Kidney (tissue), 14 donors: ENCODE data around the gene CASKIN2. TPM values are rescaled to one million over a fixed set of nuclear protein-coding genes. Genes with fewer than 3 reads are reported as not detected.

Experiments used
- DNase-seq, 5 donors: peaks; one replicate each; pipeline ENCODE4 v3.0.0-alpha.2; 2013 to 2020
- FAIRE-seq: peaks from 2 replicates; lab custom pipeline; 2012; peaks lifted over from hg19 to GRCh38; lab: Jason Lieb, UNC
- H3K27ac ChIP-seq, 2 donors: one replicate each; pipeline ENCODE4 v1.7.0; 2013; ENCODE audit warnings: low read depth in 2 of 2, low read length in 2 of 2, inconsistent platforms in 1 of 2
- H3K27me3 ChIP-seq: one replicate; pipeline ENCODE4 v1.7.1; 2013; ENCODE audit warnings: low read length, inconsistent platforms; ENCODE audit not compliant: control insufficient read depth, insufficient read depth
- H3K36me3 ChIP-seq, 3 donors: one replicate each; pipeline versions ENCODE4 v1.7.0 to v1.7.1; 2013; ENCODE audit warnings: low read length in 3 of 3, control low read depth in 1 of 3, inconsistent platforms in 1 of 3; ENCODE audit not compliant: insufficient read depth in 3 of 3, control insufficient read depth in 2 of 3
- H3K4me1 ChIP-seq, 3 donors: one replicate each; pipeline versions ENCODE4 v1.7.0 to v1.7.1; 2013; ENCODE audit warnings: low read length in 3 of 3, inconsistent platforms in 1 of 3, low read depth in 1 of 3; ENCODE audit not compliant: control insufficient read depth in 2 of 3, insufficient read depth in 2 of 3
- H3K4me3 ChIP-seq, 3 donors: one replicate each; pipeline versions ENCODE4 v1.7.0 to v1.8.1; 2013; ENCODE audit warnings: low read length in 3 of 3, control low read depth in 1 of 3, inconsistent platforms in 1 of 3
- H3K9ac ChIP-seq, 3 donors: one replicate each; pipeline versions ENCODE4 v1.7.0 to v1.7.1; 2013; ENCODE audit warnings: low read length in 3 of 3, control low read depth in 1 of 3, inconsistent platforms in 1 of 3
- H3K9me3 ChIP-seq, 3 donors: one replicate each; pipeline versions ENCODE4 v1.7.0 to v1.7.1; 2013; ENCODE audit warnings: low read length in 3 of 3, control low read depth in 1 of 3, inconsistent platforms in 1 of 3; ENCODE audit not compliant: control insufficient read depth in 2 of 3, insufficient read depth in 1 of 3
- CTCF ChIP-seq: IDR thresholded peaks from 3 replicates; pipeline ENCODE4 v1.5.1; 2012; ENCODE audit warnings: mild to moderate bottlenecking, moderate library complexity, borderline replicate concordance; ENCODE audit not compliant: insufficient read depth; ENCODE audit errors: extremely low read depth
- intact Hi-C: fragments of 100-400 bp; cut with DNase I; formaldehyde crosslinking; loops from one replicate; pipeline ENCODE4 v1.11.1; 2022
- polyA plus RNA-seq: library from polyadenylated mRNA; stranded (reverse); fragments of 350-450 nt; fragmentation: Illumina TruSeq; extraction: RNeasy Lipid Tissue Mini Kit (QIAGEN cat#74804); gene quantifications from one replicate; pipeline ENCODE4 v1.2.3, GENCODE V29; 2014; ENCODE audit warnings: low read depth, low replicate concordance; ENCODE audit not compliant: insufficient read depth
- total RNA-seq: library from RNA; stranded (reverse); fragmentation: NEBNext Ultra II Directional; extraction: Animal tissue kit (Norgen Biotek cat#: 25700); gene quantifications from one replicate; pipeline ENCODE4 v1.2.1, GENCODE V29; 2021
- donor health status: control.
- donor health status: control.
- donor health status: control.
- donor health status: control.
- donor health status: control.
- donor health status: DM: yes; HTN: yes; CAD: no.
- donor health status: Normal renal cell carcinoma (clear cell type).

The CASKIN2 gene
- total and polyA plus RNA-seq, 2 donors from 2014 or later: 25.0 to 98.6 TPM

- Histone ChIP-seq H3K27ac (peak overlapping the region; percentile 74), H3K4me3 (peak overlapping the region; percentile 28 to 51 (median 32)), H3K9me3 (no peaks in the 10 kb centered on the region), H3K27me3 (no peaks in the 10 kb centered on the region), H3K36me3 (peaks cover 1 to 15% (median 7%) of the 10 kb centered on the region in 3 donors), H3K9ac (peak overlapping the region in 2 of 3 donors; percentile 19 to 65), H3K4me1 (peaks cover 14 to 40% (median 18%) of the 10 kb centered on the region in 3 donors)
- peak in 2 of 5 donors; percentile 45 to 50 for DNase-seq
- intact Hi-C loops: no loop called here
- no peak for FAIRE-seq
- TF ChIP-seq CTCF: no peak
These were observed 38.4 kb downstream of the CASKIN2 start for GRCh38 chr17:75476752-75477489.

- H3K36me3 ChIP-seq: peaks cover 2 to 20% (median 7%) of the 10 kb centered on the region in 3 donors
- peak overlapping the region; percentile 28 to 51 (median 32) for H3K4me3 ChIP-seq
- peaks cover 14 to 34% (median 18%) of the 10 kb centered on the region in 3 donors for H3K4me1 ChIP-seq
- peak overlapping the region; percentile 74 to 76 for H3K27ac ChIP-seq
- intact Hi-C loops: no loop called here
- peak overlapping the region in 1 of 3 donors; percentile 69 for H3K9ac ChIP-seq
- no peak for FAIRE-seq
- no peaks in the 10 kb centered on the region for H3K27me3 ChIP-seq
- peak; percentile 62 to 87 (median 72) for DNase-seq
- H3K9me3 ChIP-seq: no peaks in the 10 kb centered on the region
- no peak for TF ChIP-seq CTCF
These were observed 39.1 kb downstream of the CASKIN2 start for GRCh38 chr17:75476271-75476671.

GRCh38 chr17:75475851-75476250, 39.5 kb downstream of the CASKIN2 start:
- peak in 4 of 5 donors; percentile 49 to 88 (median 66) for DNase-seq
- peak overlapping the region in 1 of 3 donors; percentile 69 for H3K9ac ChIP-seq
- peaks cover 14 to 31% (median 18%) of the 10 kb centered on the region in 3 donors for H3K4me1 ChIP-seq
- TF ChIP-seq CTCF: no peak
- H3K9me3 ChIP-seq: no peaks in the 10 kb centered on the region
- peak overlapping the region; percentile 74 to 76 for H3K27ac ChIP-seq
- intact Hi-C loops: no loop called here
- peak overlapping the region in 1 of 3 donors; percentile 32 for H3K4me3 ChIP-seq
- H3K36me3 ChIP-seq: peaks cover 2 to 20% (median 7%) of the 10 kb centered on the region in 3 donors
- no peaks in the 10 kb centered on the region for H3K27me3 ChIP-seq
- no peak for FAIRE-seq
